Measurements from ENCODE around the gene ATP5F1C.

DNA sequence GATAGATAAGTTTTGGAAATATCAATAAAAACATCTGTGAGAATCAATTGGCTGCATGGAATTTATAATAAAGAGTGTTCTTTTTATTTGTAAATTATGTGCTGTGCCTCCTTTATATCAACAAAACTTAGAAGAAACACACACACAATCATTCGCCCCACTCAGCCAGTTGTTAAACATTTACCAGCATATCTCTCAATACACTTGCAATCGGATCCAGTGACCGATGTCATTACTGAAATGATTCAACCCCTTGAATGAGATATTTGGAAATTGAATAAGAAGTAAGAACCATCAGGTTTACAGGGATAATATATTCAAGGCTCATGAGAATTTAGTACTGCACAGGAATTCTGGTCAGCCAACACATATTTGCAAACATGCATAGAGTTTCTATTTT lies 65.9 kb downstream of the ATP5F1C start:
- TF ChIP-seq CTCF (IDR thresholded peaks at IDR 0.05) (no peak), POLR2A (IDR thresholded peaks at IDR 0.05) (no peak)
